ENCODE results near the gene ARVCF.

Gene ARVCF

GRCh38 chr22:20012741-20013331 lies 3.8 kb downstream of the ARVCF start:
- Histone ChIP-seq H3K36me3 (ENCODE audit: control insufficient read depth, insufficient read depth, low read length) (no peaks in the 10 kb centered on the region), H3K27ac (ENCODE audit: low read depth, low read length, severe bottlenecking) (no peak overlapping the region), H3K4me3 (ENCODE audit: extremely low read depth, insufficient read depth, low read length, poor library complexity, severe bottlenecking) (no peak overlapping the region), H3K9me3 (ENCODE audit: control insufficient read depth, low read length) (no peaks in the 10 kb centered on the region), H3K4me1 (ENCODE audit: control insufficient read depth, insufficient read depth, low read length, poor library complexity, severe bottlenecking) (peaks cover 2% of the 10 kb centered on the region)
- WGBS, 2 experiments (ENCODE audit: insufficient coverage in 2 of 2), result 89 to 95% methylated on average over 10 of the region's 10 CpGs

DNA sequence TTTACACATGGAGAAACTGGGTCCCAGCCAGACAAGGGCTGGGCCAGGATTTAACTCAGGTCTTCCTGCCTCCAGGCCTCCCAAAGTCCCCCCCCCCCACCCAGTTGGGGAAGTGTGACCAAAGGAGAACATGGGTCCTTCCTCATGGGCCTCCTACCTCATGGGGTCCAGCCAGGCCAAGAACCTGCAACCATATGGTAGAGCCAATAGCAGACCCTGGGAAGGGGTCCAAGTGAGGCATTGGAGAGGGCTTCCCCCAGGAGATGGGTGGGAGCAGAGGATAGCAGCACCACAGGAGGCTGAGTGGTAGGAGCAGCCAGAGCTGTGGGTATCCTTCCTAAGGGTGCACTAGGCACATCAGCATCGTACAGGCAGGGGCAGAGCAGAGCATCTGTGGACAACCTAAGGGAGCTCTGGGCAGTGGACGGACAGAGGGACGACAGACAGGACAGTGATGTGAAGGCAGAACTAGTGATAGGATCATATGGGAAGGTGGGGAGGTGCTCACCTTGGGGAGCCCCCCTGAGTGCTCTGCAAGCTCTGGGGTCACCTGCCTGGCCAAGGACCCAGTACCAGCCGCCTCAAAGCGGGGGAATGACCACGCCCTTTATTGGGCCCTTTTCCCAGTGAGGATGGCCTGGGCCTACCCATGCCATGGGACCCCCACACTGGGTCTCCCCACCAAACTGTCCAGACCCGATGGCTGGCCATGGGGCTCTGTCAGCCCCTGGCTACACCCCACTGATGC lies 4.5 kb downstream of the ARVCF start:
- 89 to 91% methylated on average over 6 to 7 of the region's 7 CpGs for WGBS, 2 experiments (ENCODE audit: insufficient coverage in 2 of 2)
- no peaks in the 10 kb centered on the region for H3K36me3 ChIP-seq (ENCODE audit: control insufficient read depth, insufficient read depth, low read length)
- H3K27ac ChIP-seq (ENCODE audit: low read depth, low read length, severe bottlenecking), result no peak overlapping the region
- H3K9me3 ChIP-seq (ENCODE audit: control insufficient read depth, low read length), result no peaks in the 10 kb centered on the region
- peaks cover 1% of the 10 kb centered on the region for H3K4me1 ChIP-seq (ENCODE audit: control insufficient read depth, insufficient read depth, low read length, poor library complexity, severe bottlenecking)
- H3K4me3 ChIP-seq (ENCODE audit: extremely low read depth, insufficient read depth, low read length, poor library complexity, severe bottlenecking), result no peak overlapping the region

DNA sequence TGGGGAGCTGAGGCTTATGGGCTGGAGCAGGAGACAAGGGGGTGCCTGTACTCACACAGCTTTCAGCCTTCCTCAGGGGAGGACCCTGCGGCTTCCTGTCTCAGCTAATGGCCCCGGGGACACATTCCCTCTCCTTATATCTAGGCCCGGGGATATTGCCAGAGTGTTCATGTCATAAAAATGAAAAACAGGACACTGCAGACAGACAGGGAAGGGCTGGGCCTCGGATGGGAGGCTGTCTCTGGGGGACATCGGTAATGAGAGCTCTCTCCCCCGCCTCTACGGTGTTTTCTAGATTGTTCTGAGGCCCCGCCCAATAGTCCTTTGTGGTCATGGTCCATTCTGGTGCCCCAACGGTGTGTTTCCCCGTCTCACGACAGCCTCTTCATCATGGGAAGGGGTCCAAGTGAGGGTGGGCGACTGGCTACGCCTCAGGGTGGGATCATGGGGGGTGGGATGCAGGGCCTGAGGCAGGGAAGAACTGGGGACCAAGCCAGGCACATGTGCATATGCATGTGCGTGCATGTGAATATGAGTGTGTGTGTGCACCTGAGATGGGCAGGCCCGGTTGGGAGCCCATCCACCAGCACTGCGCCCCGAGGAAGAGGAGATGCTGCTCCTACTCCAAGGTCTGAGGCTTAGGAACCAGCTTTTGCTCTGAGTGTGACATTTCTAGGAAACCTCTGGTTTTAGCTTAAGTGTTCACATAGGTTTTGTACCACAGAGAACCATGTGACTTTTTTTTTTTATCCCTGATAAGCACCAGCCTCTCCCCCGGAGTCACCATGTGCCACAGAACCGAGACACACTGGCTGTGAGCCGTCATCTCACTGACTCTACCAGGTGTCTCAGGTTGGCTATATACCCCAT lies 5.3 kb downstream of the ARVCF start:
- 87 to 93% methylated on average over 16 to 20 of the region's 20 CpGs for WGBS, 2 experiments (ENCODE audit: insufficient coverage in 2 of 2)
- H3K4me1 ChIP-seq (ENCODE audit: control insufficient read depth, insufficient read depth, low read length, poor library complexity, severe bottlenecking), result no peaks in the 10 kb centered on the region
- H3K9me3 ChIP-seq (ENCODE audit: control insufficient read depth, low read length), result no peaks in the 10 kb centered on the region
- no peak overlapping the region for H3K27ac ChIP-seq (ENCODE audit: low read depth, low read length, severe bottlenecking)
- H3K4me3 ChIP-seq (ENCODE audit: extremely low read depth, insufficient read depth, low read length, poor library complexity, severe bottlenecking), result no peak overlapping the region
- H3K36me3 ChIP-seq (ENCODE audit: control insufficient read depth, insufficient read depth, low read length), result no peaks in the 10 kb centered on the region

DNA sequence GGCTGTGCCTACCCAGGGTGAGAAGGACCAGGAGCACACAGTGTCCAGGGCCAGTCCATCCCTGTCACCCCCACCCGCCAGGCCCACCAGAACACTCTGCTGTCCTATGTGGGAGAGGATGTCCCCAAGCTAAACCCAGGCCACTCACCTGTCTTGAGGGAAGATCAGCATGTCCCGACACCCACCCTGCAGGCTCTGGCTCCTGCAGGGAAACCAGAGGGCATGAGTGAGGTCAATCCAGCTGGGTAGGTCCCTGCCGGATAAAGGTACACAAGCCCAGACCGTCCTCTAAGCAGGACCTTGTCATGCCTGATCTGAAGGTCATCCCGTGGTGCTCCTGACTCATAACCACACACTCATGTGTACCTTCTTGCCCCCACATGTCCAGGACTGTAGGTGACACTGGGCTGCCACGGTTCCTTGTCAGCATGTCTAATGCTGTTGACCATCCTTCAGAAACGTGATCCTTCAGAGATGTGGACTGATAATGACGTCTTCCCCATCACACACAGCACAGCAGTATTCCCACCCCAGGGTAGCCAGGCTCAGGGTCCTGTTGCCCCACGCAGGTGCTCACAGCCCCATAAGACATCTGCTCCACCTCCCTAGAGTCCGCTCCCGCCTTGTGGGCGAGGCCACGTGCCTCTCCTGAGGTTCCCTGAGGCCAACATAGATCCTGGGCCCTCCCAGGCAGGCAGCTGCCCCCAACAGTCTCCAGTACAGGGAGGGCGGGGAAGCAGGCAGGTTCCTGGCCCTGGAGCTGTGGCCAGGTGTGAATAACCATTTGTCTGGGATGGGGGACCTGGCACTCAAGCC lies 6.1 kb downstream of the ARVCF start:
- Histone ChIP-seq H3K4me3 (ENCODE audit: extremely low read depth, insufficient read depth, low read length, poor library complexity, severe bottlenecking) (no peak overlapping the region), H3K27ac (ENCODE audit: low read depth, low read length, severe bottlenecking) (no peak overlapping the region), H3K36me3 (ENCODE audit: control insufficient read depth, insufficient read depth, low read length) (no peaks in the 10 kb centered on the region), H3K9me3 (ENCODE audit: control insufficient read depth, low read length) (no peaks in the 10 kb centered on the region), H3K4me1 (ENCODE audit: control insufficient read depth, insufficient read depth, low read length, poor library complexity, severe bottlenecking) (no peaks in the 10 kb centered on the region)
- 81 to 88% methylated on average over 9 to 13 of the region's 14 CpGs for WGBS, 2 experiments (ENCODE audit: insufficient coverage in 2 of 2)

DNA sequence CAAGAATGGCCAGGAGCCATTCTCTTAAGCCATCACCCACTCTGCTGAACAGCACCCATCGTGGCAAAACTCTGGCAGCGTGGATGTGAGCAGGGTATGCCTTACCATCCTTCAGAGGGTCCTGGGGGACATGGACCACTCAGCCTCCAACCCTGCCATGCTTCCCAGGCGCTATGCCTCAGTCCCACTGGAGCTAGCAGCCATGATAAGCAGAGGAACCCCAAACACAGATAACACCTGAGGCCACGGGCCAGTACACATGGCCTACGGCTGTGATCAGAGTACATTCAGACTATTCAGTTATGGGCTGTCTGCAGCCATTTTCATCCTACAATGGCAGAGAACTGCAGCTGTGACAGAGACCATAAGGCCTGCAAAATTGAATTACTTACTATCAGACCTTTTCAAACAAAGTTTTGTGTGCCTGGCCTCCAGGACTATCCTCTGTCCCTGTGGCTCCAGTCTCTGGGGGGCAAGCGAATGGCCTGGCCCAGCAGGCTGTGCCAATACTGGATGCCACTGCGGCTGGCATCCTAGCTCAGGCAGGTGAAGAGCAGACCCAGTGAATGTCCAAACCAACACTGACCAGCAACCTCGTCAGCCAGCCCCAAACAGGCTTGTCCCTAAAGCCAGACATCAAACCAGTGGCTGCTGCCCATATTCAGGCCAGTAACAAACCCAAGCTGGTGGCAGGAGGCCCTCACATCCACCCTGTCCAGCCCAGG lies 6.9 kb downstream of the ARVCF start:
- H3K9me3 ChIP-seq (ENCODE audit: control insufficient read depth, low read length), result peaks cover 2% of the 10 kb centered on the region
- no peaks in the 10 kb centered on the region for H3K36me3 ChIP-seq (ENCODE audit: control insufficient read depth, insufficient read depth, low read length)
- no peaks in the 10 kb centered on the region for H3K4me1 ChIP-seq (ENCODE audit: control insufficient read depth, insufficient read depth, low read length, poor library complexity, severe bottlenecking)
- no peak overlapping the region for H3K27ac ChIP-seq (ENCODE audit: low read depth, low read length, severe bottlenecking)
- no peak overlapping the region for H3K4me3 ChIP-seq (ENCODE audit: extremely low read depth, insufficient read depth, low read length, poor library complexity, severe bottlenecking)
- WGBS, 2 experiments (ENCODE audit: insufficient coverage in 2 of 2), result 96 to 98% methylated on average over 8 of the region's 8 CpGs

DNA sequence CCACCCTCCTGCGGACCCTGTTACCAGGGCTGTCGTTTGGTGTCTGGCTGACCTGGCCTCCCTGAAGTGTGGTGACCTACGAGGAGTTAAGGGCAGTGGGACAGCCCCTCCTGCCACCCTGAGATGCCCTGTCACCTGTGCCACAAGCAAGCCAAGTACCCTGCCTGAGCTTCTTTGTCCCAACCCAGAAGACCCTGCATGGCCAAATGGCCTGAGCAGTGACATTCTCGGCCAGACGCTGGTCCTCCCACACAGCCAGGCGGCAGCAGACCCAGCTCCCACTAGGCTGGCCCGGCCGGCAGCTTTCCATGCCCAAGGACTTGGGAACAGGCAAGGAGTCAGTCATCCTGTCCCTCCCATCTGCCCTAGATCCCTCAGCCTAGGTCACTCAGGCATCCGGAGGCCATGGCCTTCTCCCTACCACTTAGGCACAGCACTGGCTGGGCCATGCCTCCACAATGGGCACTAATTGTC lies 7.6 kb downstream of the ARVCF start:
- 83 to 94% methylated on average over 9 of the region's 9 CpGs for WGBS, 2 experiments (ENCODE audit: insufficient coverage in 2 of 2)
- Histone ChIP-seq H3K4me1 (ENCODE audit: control insufficient read depth, insufficient read depth, low read length, poor library complexity, severe bottlenecking) (no peaks in the 10 kb centered on the region), H3K9me3 (ENCODE audit: control insufficient read depth, low read length) (peaks cover 9% of the 10 kb centered on the region)

GRCh38 chr22:20008221-20008995 lies 8.2 kb downstream of the ARVCF start:
- no peak overlapping the region for H3K4me3 ChIP-seq (ENCODE audit: extremely low read depth, insufficient read depth, low read length, poor library complexity, severe bottlenecking)
- WGBS, 2 experiments (ENCODE audit: insufficient coverage in 2 of 2), result 91 to 92% methylated on average over 6 to 11 of the region's 11 CpGs

More for the DNA sequence above, 7.6 kb downstream of the ARVCF start:
- Histone ChIP-seq H3K4me3 (ENCODE audit: extremely low read depth, insufficient read depth, low read length, poor library complexity, severe bottlenecking) (no peak overlapping the region), H3K27ac (ENCODE audit: low read depth, low read length, severe bottlenecking) (no peak overlapping the region), H3K36me3 (ENCODE audit: control insufficient read depth, insufficient read depth, low read length) (no peaks in the 10 kb centered on the region)

DNA sequence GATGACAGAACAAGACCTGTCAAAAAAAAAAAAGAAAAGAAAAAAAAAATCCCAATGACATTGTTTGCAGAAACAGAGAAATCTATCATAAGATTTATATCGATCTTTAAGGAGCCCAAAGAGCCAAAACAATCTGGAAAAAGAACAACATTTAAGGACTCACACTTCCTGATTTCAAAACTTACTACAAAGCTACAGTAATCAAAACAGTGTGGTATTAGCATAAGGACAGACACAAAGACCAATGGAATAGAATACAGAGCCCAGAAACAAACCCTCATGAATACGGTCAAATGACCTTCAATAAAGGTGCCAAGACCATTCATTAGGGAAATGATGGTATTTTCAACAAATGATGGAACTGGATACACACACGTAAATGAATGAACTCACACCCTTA lies 12.2 kb downstream of the ARVCF start:
- WGBS, 2 experiments (ENCODE audit: insufficient coverage in 2 of 2), result 60% methylated on average over 1 of the region's 3 CpGs; no CpG with 5 or more reads in 1 of the 2 experiments
- H3K9me3 ChIP-seq (ENCODE audit: control insufficient read depth, low read length), result peaks cover 18% of the 10 kb centered on the region
- H3K27ac ChIP-seq (ENCODE audit: low read depth, low read length, severe bottlenecking), result no peak overlapping the region
- H3K4me3 ChIP-seq (ENCODE audit: extremely low read depth, insufficient read depth, low read length, poor library complexity, severe bottlenecking), result no peak overlapping the region
- H3K4me1 ChIP-seq (ENCODE audit: control insufficient read depth, insufficient read depth, low read length, poor library complexity, severe bottlenecking), result peaks cover 5% of the 10 kb centered on the region
- no peaks in the 10 kb centered on the region for H3K36me3 ChIP-seq (ENCODE audit: control insufficient read depth, insufficient read depth, low read length)

More at GRCh38 chr22:20008221-20008995, 8.2 kb downstream of the ARVCF start:
- no peaks in the 10 kb centered on the region for H3K4me1 ChIP-seq (ENCODE audit: control insufficient read depth, insufficient read depth, low read length, poor library complexity, severe bottlenecking)
- peaks cover 14% of the 10 kb centered on the region for H3K9me3 ChIP-seq (ENCODE audit: control insufficient read depth, low read length)
- no peak overlapping the region for H3K27ac ChIP-seq (ENCODE audit: low read depth, low read length, severe bottlenecking)
- no peaks in the 10 kb centered on the region for H3K36me3 ChIP-seq (ENCODE audit: control insufficient read depth, insufficient read depth, low read length)

DNA sequence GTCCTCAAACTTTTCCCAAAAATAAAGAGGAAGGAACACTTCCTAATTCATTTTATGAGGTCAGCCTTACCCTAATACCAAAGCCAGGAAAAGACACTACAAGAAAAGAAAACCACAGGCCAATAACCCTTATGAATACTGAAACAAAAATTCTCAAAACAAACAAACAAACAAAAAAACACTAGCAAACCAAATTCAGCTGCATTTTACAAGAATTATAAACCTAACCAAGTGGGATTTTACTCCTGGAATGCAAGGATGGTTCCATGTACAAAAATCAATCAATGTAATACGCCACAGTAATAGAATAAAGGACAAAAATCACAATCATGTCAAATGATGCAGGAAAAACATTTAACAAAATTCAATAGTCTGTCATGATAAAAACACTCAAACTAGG lies 13.3 kb downstream of the ARVCF start:
- Histone ChIP-seq H3K4me1 (ENCODE audit: control insufficient read depth, insufficient read depth, low read length, poor library complexity, severe bottlenecking) (peaks cover 15% of the 10 kb centered on the region), H3K4me3 (ENCODE audit: extremely low read depth, insufficient read depth, low read length, poor library complexity, severe bottlenecking) (no peak overlapping the region), H3K9me3 (ENCODE audit: control insufficient read depth, low read length) (peaks cover 18% of the 10 kb centered on the region), H3K27ac (ENCODE audit: low read depth, low read length, severe bottlenecking) (no peak overlapping the region), H3K36me3 (ENCODE audit: control insufficient read depth, insufficient read depth, low read length) (no peaks in the 10 kb centered on the region)
- WGBS, 2 experiments (ENCODE audit: insufficient coverage in 2 of 2), result no CpG with 5 or more reads among the region's 1 CpG
